HepG2 (cell line): ENCODE results near the gene RNF114.

Experiments used
- CAMTA2 ChIP-seq: sonication (generic); formaldehyde crosslinking; IDR thresholded peaks from 2 replicates; pipeline ENCODE4 v1.4.0; 2020; ENCODE audit warnings: mild to moderate bottlenecking, missing genetic modification reagents, borderline replicate concordance
- FOXP1 ChIP-seq, 2 experiments: fragments of 450-650 bp in 1 of 2; IDR thresholded peaks; 2 replicates each; pipeline ENCODE4 v1.6.1; 2017 to 2018; ENCODE audit warnings: antibody characterized with exemption in 1 of 2
- HOXA9 ChIP-seq: sonication (generic); formaldehyde crosslinking; IDR thresholded peaks from 2 replicates; pipeline ENCODE4 v1.8.1; 2022; ENCODE audit warnings: missing genetic modification reagents, mild to moderate bottlenecking, moderate library complexity, borderline replicate concordance
- NCOA2 ChIP-seq: sonication (generic); formaldehyde crosslinking; IDR thresholded peaks from 2 replicates; pipeline ENCODE4 v1.8.0; 2022; ENCODE audit warnings: inconsistent platforms
- ZNF792 ChIP-seq: IDR thresholded peaks from 2 replicates; pipeline ENCODE4 v1.6.1; 2016
- TF ChIP-seq, protein P1 (sequence below): sonication (generic); formaldehyde crosslinking; IDR thresholded peaks from 2 replicates; pipeline ENCODE4 v1.4.0; 2020; ENCODE audit warnings: missing genetic modification reagents

DNA sequence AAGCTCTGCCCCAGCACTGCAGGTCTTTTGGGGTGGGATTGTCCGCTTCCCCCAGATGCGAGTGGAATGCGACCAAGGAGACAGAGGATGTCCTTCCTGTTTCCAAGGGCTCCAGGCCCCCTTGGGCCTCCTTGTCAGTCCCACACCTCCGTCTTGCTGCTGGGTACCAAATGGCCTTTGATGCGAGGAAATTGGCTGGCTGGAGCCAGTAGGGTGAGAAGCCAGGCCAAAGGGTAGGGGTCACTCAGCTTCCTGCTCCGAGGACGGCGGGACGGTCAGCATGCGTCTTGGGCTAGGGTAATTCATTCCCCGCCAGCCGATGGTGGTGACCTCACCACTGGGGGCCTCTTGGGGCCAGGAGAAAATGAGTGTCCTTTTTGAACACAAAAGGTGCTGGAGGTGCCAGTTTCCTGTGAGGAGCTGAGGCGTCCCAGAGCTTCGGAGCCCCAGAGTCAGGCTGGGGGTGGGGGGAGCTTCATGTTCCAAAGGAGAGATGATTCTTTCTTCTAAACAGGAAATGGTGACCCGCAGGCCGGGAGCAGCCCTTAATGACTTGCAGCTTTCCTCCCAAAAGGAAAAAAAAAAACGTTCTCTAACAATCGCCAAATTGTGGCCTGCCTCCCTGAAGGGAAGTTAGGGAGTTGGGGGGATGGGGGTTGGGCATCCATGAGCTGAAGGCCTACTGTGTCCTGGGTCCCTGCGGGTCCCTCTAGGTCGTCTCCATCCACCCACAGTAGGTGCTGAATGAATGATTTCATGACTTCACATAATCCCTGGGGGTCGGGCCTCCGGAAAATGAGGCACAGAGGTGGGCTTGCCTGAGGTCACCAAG lies 53.3 kb downstream of the RNF114 start:
- TF ChIP-seq HOXA9 = no peak
- TF ChIP-seq NCOA2 = no peak
- TF ChIP-seq FOXP1 (IDR thresholded peaks at IDR 0.05) = no peak
- TF ChIP-seq FOXP1 (CRISPR knock-in tag; IDR thresholded peaks at IDR 0.05) = no peak
- TF ChIP-seq, protein P1, sequence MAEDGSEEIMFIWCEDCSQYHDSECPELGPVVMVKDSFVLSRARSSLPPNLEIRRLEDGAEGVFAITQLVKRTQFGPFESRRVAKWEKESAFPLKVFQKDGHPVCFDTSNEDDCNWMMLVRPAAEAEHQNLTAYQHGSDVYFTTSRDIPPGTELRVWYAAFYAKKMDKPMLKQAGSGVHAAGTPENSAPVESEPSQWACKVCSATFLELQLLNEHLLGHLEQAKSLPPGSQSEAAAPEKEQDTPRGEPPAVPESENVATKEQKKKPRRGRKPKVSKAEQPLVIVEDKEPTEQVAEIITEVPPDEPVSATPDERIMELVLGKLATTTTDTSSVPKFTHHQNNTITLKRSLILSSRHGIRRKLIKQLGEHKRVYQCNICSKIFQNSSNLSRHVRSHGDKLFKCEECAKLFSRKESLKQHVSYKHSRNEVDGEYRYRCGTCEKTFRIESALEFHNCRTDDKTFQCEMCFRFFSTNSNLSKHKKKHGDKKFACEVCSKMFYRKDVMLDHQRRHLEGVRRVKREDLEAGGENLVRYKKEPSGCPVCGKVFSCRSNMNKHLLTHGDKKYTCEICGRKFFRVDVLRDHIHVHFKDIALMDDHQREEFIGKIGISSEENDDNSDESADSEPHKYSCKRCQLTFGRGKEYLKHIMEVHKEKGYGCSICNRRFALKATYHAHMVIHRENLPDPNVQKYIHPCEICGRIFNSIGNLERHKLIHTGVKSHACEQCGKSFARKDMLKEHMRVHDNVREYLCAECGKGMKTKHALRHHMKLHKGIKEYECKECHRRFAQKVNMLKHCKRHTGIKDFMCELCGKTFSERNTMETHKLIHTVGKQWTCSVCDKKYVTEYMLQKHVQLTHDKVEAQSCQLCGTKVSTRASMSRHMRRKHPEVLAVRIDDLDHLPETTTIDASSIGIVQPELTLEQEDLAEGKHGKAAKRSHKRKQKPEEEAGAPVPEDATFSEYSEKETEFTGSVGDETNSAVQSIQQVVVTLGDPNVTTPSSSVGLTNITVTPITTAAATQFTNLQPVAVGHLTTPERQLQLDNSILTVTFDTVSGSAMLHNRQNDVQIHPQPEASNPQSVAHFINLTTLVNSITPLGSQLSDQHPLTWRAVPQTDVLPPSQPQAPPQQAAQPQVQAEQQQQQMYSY = no peak
- TF ChIP-seq ZNF792 (CRISPR knock-in tag) = no peak
- TF ChIP-seq CAMTA2 (CRISPR knock-in tag) = no peak
